Testis (tissue), 2 donors: ENCODE measurements around the gene RNF224.

Source experiments
- POLR2A ChIP-seq: fragments of 450-650 bp; IDR thresholded peaks from one replicate; pipeline ENCODE4 v1.6.1; 2017; ENCODE audit warnings: antibody characterized with exemption, mild to moderate bottlenecking, moderate library complexity
- TF ChIP-seq, protein P1 (sequence below), 3 experiments: fragments of 450-650 bp in 2 of 3; fragments of 200-600 bp in 1 of 3; sonication (generic) in 1 of 3; IDR thresholded peaks; one replicate each; pipeline ENCODE4 v1.5.1; 2016 to 2019; ENCODE audit warnings: antibody characterized with exemption in 3 of 3, mild to moderate bottlenecking in 2 of 3, moderate library complexity in 1 of 3

DNA sequence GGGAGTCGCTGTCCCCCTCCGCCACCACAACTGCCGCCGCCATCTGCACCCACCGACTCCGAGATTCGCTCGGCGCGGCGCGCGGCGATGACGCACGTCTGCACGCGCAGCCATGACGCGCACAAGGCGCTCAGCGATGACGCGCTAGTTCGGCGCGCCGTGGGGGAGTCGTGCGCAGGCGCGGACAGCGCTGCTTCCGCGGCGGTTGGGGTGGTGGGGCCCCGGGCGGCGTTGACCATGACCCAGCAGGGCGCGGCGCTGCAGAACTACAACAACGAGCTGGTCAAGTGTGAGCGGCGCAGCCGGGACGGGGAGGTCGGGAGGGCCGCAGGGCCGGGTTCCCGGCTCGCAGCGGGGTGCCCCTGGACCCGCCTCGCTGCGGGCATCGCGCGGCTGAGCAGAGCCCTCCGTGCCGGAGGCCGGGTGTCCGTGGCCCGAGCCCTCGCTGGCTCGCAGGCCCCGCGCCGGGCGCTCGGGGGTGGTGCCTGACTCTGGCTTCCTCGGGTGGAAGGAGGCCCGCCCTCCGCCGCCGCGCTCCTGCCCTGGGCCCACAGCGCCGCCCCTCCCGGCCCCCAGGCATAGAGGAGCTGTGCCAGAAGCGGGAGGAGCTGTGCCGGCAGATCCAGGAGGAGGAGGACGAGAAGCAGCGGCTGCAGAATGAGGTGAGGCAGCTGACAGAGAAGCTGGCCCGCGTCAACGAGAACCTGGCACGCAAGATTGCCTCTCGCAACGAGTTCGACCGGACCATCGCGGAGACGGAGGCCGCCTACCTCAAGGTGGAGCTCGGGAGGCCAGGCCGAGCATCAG, 38.6 kb upstream of the RNF224 start, which contains the start of the genes ANAPC2 and SSNA1:
- TF ChIP-seq, protein P1, sequence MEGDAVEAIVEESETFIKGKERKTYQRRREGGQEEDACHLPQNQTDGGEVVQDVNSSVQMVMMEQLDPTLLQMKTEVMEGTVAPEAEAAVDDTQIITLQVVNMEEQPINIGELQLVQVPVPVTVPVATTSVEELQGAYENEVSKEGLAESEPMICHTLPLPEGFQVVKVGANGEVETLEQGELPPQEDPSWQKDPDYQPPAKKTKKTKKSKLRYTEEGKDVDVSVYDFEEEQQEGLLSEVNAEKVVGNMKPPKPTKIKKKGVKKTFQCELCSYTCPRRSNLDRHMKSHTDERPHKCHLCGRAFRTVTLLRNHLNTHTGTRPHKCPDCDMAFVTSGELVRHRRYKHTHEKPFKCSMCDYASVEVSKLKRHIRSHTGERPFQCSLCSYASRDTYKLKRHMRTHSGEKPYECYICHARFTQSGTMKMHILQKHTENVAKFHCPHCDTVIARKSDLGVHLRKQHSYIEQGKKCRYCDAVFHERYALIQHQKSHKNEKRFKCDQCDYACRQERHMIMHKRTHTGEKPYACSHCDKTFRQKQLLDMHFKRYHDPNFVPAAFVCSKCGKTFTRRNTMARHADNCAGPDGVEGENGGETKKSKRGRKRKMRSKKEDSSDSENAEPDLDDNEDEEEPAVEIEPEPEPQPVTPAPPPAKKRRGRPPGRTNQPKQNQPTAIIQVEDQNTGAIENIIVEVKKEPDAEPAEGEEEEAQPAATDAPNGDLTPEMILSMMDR (IDR thresholded peaks at IDR 0.05): peak in 2 of 3 experiments; percentile 37 to 46
- TF ChIP-seq POLR2A: peak; percentile 38
